Chondrocyte (in vitro differentiated cells): ENCODE results near the gene RANBP3L. TPM values are rescaled to one million over a fixed set of nuclear protein-coding genes. Genes with fewer than 3 reads are reported as not detected.

Experiments used
- DNase-seq: peaks from one replicate; pipeline ENCODE4 v3.0.0; 2021; ENCODE audit warnings: mixed read lengths, low spot score
- H3K27ac Mint-ChIP-seq: one replicate; pipeline ENCODE4 v1.8.0; 2021; ENCODE audit warnings: mild to moderate bottlenecking, moderate library complexity, mixed read lengths; ENCODE audit not compliant: unreplicated experiment
- H3K27me3 Mint-ChIP-seq: 2 replicates; pipeline ENCODE4 v1.8.0; 2021; ENCODE audit warnings: low read depth, mixed read lengths
- H3K36me3 Mint-ChIP-seq: 2 replicates; pipeline ENCODE4 v1.8.0; 2021; ENCODE audit warnings: low read depth, mixed read lengths
- H3K4me1 Mint-ChIP-seq: 2 replicates; pipeline ENCODE4 v1.8.0; 2021; ENCODE audit warnings: low read depth, mild to moderate bottlenecking, mixed read lengths
- H3K4me3 Mint-ChIP-seq: one replicate; pipeline ENCODE4 v1.8.0; 2021; ENCODE audit warnings: mild to moderate bottlenecking, moderate library complexity, mixed read lengths; ENCODE audit not compliant: unreplicated experiment
- H3K9me3 Mint-ChIP-seq: 2 replicates; pipeline ENCODE4 v1.8.0; 2021; ENCODE audit warnings: low read depth, mixed read lengths
- total RNA-seq: library from RNA; stranded (reverse); gene quantifications from 3 replicates; pipeline ENCODE4 v1.2.1, GENCODE V29; 2021
- TF ChIP-seq, protein P1 (sequence below): fragments of 200-600 bp; sonication (generic); IDR thresholded peaks from 2 replicates; pipeline ENCODE4 v1.5.0; 2021; ENCODE audit warnings: antibody characterized with exemption, mild to moderate bottlenecking, moderate library complexity

RANBP3L gene
- total RNA-seq, 1 donor from 2014 or later: 1.2 TPM

- Mint-ChIP-seq H3K27ac (no peak overlapping the region), H3K36me3 (peaks cover 2% of the 10 kb centered on the region), H3K4me3 (no peak overlapping the region), H3K4me1 (no peaks in the 10 kb centered on the region), H3K9me3 (no peaks in the 10 kb centered on the region), H3K27me3 (no peaks in the 10 kb centered on the region)
- TF ChIP-seq, protein P1, sequence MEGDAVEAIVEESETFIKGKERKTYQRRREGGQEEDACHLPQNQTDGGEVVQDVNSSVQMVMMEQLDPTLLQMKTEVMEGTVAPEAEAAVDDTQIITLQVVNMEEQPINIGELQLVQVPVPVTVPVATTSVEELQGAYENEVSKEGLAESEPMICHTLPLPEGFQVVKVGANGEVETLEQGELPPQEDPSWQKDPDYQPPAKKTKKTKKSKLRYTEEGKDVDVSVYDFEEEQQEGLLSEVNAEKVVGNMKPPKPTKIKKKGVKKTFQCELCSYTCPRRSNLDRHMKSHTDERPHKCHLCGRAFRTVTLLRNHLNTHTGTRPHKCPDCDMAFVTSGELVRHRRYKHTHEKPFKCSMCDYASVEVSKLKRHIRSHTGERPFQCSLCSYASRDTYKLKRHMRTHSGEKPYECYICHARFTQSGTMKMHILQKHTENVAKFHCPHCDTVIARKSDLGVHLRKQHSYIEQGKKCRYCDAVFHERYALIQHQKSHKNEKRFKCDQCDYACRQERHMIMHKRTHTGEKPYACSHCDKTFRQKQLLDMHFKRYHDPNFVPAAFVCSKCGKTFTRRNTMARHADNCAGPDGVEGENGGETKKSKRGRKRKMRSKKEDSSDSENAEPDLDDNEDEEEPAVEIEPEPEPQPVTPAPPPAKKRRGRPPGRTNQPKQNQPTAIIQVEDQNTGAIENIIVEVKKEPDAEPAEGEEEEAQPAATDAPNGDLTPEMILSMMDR: no peak
- no peak for DNase-seq
Measured at GRCh38 chr5:36264202-36264760, 37.4 kb downstream of the RANBP3L start.

GRCh38 chr5:36261186-36261585 is 40.5 kb downstream of the RANBP3L start:
- Mint-ChIP-seq H3K27me3 (no peaks in the 10 kb centered on the region), H3K4me1 (no peaks in the 10 kb centered on the region), H3K9me3 (no peaks in the 10 kb centered on the region), H3K27ac (no peak overlapping the region), H3K36me3 (peaks cover 2% of the 10 kb centered on the region), H3K4me3 (no peak overlapping the region)
- TF ChIP-seq, protein P1: no peak
- no peak for DNase-seq

DNA sequence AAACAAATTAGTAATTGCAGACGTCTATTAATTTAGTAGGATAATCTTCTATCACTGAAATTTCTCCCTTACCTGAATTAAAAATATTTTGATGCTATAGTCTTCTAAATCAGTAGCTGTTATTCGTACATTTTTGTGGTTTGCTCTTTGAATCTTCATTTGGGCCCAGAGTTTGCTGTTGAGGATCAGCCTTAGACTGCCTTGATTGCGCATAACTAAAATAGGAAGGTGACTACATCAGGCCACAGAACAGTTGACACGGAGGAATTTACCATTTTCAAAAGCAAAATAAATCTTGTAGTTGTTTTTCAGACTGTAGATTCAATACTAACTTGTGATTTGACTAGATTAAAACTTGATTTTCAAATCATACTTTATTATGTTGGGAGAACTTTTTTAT is 48.1 kb downstream of the RANBP3L start:
- peaks cover 14% of the 10 kb centered on the region for H3K4me1 Mint-ChIP-seq
- peak overlapping the region; percentile 0 for H3K27ac Mint-ChIP-seq
- no peaks in the 10 kb centered on the region for H3K9me3 Mint-ChIP-seq
- no peak for DNase-seq
- TF ChIP-seq, protein P1: no peak
- peaks cover 2% of the 10 kb centered on the region for H3K36me3 Mint-ChIP-seq
- H3K27me3 Mint-ChIP-seq: no peaks in the 10 kb centered on the region
- H3K4me3 Mint-ChIP-seq: no peak overlapping the region

- Mint-ChIP-seq H3K27me3 (no peaks in the 10 kb centered on the region), H3K4me3 (no peak overlapping the region), H3K9me3 (no peaks in the 10 kb centered on the region), H3K27ac (peak overlapping the region; percentile 5), H3K4me1 (peaks cover 14% of the 10 kb centered on the region), H3K36me3 (peaks cover 2% of the 10 kb centered on the region)
- TF ChIP-seq, protein P1: no peak
- no peak for DNase-seq
Measured at GRCh38 chr5:36252722-36253365, 48.9 kb downstream of the RANBP3L start.

GRCh38 chr5:36251218-36251617 is 50.5 kb downstream of the RANBP3L start:
- Mint-ChIP-seq H3K4me1 (peaks cover 14% of the 10 kb centered on the region), H3K4me3 (no peak overlapping the region), H3K9me3 (no peaks in the 10 kb centered on the region), H3K36me3 (peaks cover 2% of the 10 kb centered on the region), H3K27ac (no peak overlapping the region), H3K27me3 (no peaks in the 10 kb centered on the region)
- TF ChIP-seq, protein P1: no peak
- DNase-seq: no peak
